Central memory CD4-positive, alpha-beta T cell (primary cell): ENCODE data around the gene MTX1.
A peak's percentile ranks its signal among the peaks of the same experiment; 100 is the strongest.
"Not testable (repeated sequence)": the region's sequence is repeated elsewhere in the genome, so short reads cannot be mapped to it uniquely, and the experiment has no call there.

ENCODE experiments used
- DNase-seq: peaks from one replicate; pipeline ENCODE4 v3.0.0; 2022

Gene MTX1

GRCh38 chr1:155241841-155242264 lies 33.4 kb downstream of the MTX1 start:
- no peak for DNase-seq

- DNase-seq, result no peak
Measured at GRCh38 chr1:155242805-155243358, 34.4 kb downstream of the MTX1 start.

- peak; percentile 96 for DNase-seq
Measured at GRCh38 chr1:155244368-155245162, 36.1 kb downstream of the MTX1 start.

DNA sequence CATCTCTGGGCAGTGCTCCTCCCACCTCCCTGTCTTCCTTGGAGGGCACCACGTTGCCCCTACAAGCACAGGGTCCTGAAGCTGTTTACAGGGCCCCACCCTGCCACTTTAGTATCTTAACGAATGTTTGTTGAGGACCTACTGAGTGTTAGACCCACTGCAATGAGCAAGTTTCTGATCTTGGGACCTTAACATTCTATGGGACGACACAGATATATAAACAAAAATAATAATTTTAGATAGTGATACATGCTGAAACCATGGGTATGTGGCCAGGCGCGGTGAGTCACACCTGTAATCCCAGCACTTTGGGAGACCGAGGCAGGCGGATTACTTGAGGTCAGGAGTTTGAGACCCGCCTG lies 36.6 kb downstream of the MTX1 start:
- no peak for DNase-seq

GRCh38 chr1:155246796-155247195 lies 38.3 kb downstream of the MTX1 start:
- DNase-seq, result not testable (repeated sequence)

- DNase-seq, result no peak
Measured at GRCh38 chr1:155247667-155248553, 39.4 kb downstream of the MTX1 start.

GRCh38 chr1:155250246-155250632 lies 41.7 kb downstream of the MTX1 start:
- DNase-seq, result no peak

DNA sequence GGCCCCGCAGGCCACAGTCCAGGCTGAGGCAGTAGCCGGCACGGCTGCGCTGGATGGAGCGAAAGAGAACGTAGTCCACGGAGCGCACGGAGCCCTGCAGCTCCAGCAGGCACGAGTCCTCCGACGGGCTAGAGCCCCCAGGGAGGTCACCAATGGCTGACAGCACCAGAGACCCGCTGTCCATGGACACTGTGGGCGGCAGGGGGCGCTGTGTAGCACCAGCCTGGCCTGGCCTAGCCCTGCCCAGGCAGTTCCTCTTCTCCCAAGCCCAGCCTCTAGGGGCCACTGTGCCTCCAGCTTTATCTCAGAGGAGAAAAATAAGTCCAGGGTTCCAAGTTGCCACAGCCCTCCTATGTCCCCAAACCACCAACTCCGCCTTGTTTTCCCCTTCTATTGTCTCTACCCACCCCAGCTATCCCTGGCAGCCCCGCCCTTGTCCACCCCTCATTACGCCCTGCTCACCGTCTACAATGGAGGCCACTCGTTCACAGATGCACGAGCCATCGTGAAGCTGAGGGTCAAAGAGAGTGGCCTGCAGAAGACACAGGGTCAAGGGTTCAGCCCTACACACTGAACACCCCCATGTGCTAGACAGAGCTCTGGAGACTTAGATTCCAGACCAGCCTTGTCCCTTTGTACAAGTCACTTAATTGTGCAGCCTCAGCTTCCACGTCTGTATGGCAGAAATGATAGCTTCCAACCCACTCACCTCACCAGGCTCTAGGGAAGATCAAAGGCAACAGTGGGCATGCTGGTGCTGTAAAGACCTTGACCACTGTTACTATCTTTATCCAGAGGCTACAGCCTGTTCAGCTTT lies 42.3 kb downstream of the MTX1 start:
- peak; percentile 90 for DNase-seq

- DNase-seq, result no peak
Measured at GRCh38 chr1:155251566-155251965, 43.1 kb downstream of the MTX1 start.

- no peak for DNase-seq
Measured at GRCh38 chr1:155253208-155253607, 44.7 kb downstream of the MTX1 start.

- DNase-seq, result no peak
Measured at GRCh38 chr1:155253797-155254196, 45.3 kb downstream of the MTX1 start.

- no peak for DNase-seq
Measured at GRCh38 chr1:155254228-155254713, 45.8 kb downstream of the MTX1 start.

GRCh38 chr1:155254714-155255242 lies 46.3 kb downstream of the MTX1 start:
- no peak for DNase-seq

GRCh38 chr1:155255243-155256007 lies 46.9 kb downstream of the MTX1 start, which contains the start of gene ENTREP3:
Gene ENTREP3, minus strand, starts transcription at chr1:155255483. Its CDS starts 606 bp downstream, at chr1:155254877.
- peak; percentile 65 for DNase-seq

DNA sequence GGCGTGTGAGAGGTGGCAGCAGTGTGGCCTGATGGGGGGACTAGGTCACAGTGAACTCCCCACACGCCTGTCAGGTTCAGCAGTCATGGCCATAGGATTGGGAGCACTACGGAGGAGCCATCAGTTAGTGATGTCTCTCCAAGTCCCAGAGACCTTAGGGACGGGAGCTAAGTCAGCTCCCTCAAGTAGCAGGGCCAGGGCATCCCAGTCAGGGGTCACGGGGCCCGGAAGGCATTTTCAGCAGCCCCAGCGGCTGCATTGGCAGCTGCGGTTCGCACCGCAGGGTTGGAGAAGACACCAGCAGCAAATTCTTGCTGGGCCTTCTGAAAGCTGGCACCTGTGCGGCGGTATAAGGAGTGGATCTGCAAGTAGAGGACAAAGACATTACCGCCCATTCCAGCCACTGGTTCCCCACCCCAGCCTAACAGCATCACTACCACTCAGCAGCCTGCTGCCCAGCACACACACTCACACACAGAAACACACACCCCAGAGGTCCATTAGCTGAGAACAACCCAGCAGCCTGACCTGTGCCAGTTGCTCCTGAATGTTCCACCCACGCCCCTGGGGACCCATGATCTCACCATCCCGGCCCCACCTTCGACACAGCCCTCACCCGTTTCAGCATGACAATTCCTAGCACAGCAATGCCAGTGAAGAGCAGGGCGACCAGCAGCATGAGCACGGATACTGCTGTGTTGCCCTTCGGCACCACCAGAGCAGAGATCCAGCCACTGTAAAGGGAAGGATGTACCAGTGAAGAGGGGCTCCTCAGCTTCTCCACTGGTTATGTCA lies 47.8 kb downstream of the MTX1 start:
- no peak for DNase-seq

- DNase-seq, result no peak
Measured at GRCh38 chr1:155260276-155260675, 51.8 kb downstream of the MTX1 start.

GRCh38 chr1:155261493-155261851 lies 53.0 kb downstream of the MTX1 start:
- DNase-seq, result no peak

DNA sequence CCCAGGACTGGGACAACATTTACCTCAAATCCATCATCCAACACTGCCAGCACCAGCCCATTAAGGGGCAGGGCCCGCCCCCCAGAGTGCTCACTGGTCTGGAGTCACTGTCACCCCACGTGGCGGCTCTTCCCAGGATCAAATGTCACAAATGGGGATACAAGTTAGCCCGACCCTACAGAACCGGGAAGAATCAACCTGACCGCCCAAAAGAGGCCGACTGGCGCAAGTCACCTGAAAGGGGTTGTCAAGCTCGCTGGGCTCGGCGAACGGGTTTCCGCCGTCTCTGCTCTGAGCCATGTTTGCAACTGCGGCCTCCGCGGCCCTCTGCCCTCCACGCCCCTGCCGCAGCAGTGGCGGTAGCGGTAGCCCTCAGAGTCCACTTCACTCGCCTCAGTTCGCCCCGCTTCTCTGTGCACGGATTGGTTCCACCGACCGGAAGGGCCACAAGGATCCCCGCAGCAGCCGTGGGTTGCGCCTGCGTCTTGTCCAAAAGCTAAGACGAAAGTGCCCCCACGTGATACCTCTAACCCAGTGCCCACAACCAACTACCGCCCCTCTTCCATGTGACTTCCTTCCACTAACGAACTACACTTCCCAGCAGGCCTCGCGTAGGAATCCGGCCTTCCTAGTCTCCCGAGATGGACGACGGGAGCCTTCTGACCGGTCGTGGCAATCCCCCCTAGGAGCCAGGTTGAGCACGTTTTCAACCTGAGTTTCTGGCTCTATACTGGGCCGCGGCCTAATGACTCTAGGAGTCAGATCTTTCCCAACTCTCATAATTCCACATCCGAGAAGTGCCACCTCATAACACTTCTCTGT lies 53.6 kb downstream of the MTX1 start, which contains the start of gene SCAMP3:
Gene SCAMP3, minus strand, starts transcription at position 509 of the 822 bp plus-strand sequence. Its CDS starts 209 bp downstream, at position 300.
- peak; percentile 86 for DNase-seq

- no peak for DNase-seq
Measured at GRCh38 chr1:155263067-155263466, 54.6 kb downstream of the MTX1 start.
